Muscle layer of duodenum (tissue), 2 donors: ENCODE measurements around the gene EEF2K.

ENCODE experiments used
- H3K27ac ChIP-seq: one replicate; pipeline ENCODE4 v1.7.0; 2013; ENCODE audit warnings: mild to moderate bottlenecking, low read length
- H3K27me3 ChIP-seq: one replicate; pipeline ENCODE4 v1.7.0; 2013; ENCODE audit warnings: low read depth, mild to moderate bottlenecking, control low read depth, low read length
- H3K36me3 ChIP-seq, 2 donors: one replicate each; pipeline ENCODE4 v1.7.0; 2013; ENCODE audit warnings: low read length in 2 of 2, control low read depth in 1 of 2, mild to moderate bottlenecking in 1 of 2; ENCODE audit not compliant: insufficient read depth in 2 of 2, control insufficient read depth in 1 of 2
- H3K4me1 ChIP-seq, 2 donors: one replicate each; pipeline ENCODE4 v1.7.0; 2013; ENCODE audit warnings: low read length in 2 of 2, mild to moderate bottlenecking in 2 of 2, control low read depth in 1 of 2, moderate library complexity in 1 of 2; ENCODE audit not compliant: insufficient read depth in 2 of 2, control insufficient read depth in 1 of 2
- H3K4me3 ChIP-seq, 2 donors: one replicate each; pipeline ENCODE4 v1.7.0; 2013; ENCODE audit warnings: low read length in 2 of 2, low read depth in 1 of 2, mild to moderate bottlenecking in 1 of 2
- H3K9me3 ChIP-seq, 2 donors: one replicate each; pipeline ENCODE4 v1.7.0; 2013; ENCODE audit warnings: low read length in 2 of 2, control low read depth in 1 of 2, mild to moderate bottlenecking in 1 of 2; ENCODE audit not compliant: control insufficient read depth in 1 of 2
- donor health status: healthy.

Gene EEF2K

DNA sequence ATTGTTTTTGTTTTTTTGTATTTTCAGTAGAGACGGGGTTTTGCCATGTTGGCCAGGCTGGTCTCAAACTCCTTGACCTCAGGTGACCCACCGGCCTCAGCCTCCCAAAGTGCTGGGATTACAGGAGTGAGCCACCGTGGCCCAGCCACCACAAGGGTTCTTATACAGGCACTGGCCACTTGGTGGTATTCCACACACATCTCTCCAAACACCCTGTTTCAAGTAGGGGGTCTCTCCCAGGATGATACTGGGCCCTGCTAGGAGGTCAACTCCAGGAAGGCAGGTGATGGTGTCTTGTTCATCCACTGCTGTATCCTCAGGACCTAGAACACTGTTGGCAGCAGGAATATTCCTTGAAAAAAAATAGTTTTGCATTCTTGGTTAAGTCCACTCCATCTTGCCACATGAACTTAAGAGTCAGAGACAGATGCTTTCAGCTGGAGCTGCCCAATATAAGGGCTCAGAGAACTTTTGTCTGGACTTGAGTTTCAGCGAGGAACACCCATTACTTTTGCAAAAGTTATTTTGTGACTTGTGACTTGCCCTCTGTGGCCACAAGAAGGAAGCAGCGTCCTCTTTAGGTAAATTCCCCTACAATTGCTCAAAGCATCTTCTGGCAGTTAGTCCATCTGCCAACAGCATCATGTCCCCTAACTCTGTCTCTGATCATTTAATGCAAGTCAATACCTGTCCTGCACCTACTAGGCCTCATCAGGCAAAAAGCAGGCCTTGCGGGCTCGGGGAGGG lies 7.4 kb upstream of the EEF2K start:
- H3K27me3 ChIP-seq, result no peaks in the 10 kb centered on the region
- H3K27ac ChIP-seq, result no peak overlapping the region
- no peaks in the 10 kb centered on the region for H3K36me3 ChIP-seq
- H3K4me1 ChIP-seq, result peaks cover 0 to 6% of the 10 kb centered on the region in 2 donors
- H3K4me3 ChIP-seq, result no peak overlapping the region
- H3K9me3 ChIP-seq, result no peaks in the 10 kb centered on the region

DNA sequence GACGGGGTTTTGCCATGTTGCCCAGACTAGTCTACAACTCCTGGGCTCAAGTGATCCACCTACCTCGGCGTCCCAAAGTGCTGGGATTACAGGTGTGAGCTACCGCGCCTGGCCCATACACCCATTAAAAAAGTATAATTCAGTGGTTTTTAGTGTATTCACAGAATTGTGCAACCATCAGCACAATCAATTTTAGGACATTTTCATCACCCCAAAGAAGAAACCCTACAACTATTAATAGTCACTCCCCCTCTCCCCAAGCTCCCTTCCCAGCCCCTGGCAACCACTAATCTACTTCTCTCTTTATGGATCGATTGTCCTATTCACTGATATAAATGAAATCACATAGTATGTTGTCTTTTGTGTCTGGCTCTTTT lies 3.8 kb upstream of the EEF2K start:
- no peak overlapping the region for H3K27ac ChIP-seq
- no peaks in the 10 kb centered on the region for H3K27me3 ChIP-seq
- H3K4me1 ChIP-seq, result no peaks in the 10 kb centered on the region
- no peaks in the 10 kb centered on the region for H3K9me3 ChIP-seq
- no peak overlapping the region for H3K4me3 ChIP-seq
- no peaks in the 10 kb centered on the region for H3K36me3 ChIP-seq

DNA sequence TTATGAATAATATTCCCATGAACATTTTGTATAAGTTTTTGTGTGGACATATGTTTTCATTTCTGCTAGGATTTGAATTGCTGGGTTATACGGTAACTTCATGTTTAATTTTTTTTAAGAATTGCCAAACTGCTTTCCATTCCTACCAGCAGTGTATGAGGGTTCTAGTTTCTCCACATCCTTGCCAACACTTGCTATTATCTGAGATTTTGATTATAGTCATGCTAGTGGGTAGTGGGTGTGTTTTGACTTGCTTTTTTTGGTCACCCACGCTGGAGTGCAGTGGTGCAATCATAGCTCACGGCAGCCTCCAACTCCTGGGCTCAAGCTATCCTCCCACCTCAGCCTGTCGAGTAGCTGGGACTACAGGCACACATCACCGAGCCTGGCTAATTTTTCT lies 3.0 kb upstream of the EEF2K start:
- H3K9me3 ChIP-seq, result no peaks in the 10 kb centered on the region
- no peak overlapping the region for H3K27ac ChIP-seq
- no peaks in the 10 kb centered on the region for H3K36me3 ChIP-seq
- H3K4me1 ChIP-seq, result peaks cover 0 to 6% of the 10 kb centered on the region in 2 donors
- no peak overlapping the region for H3K4me3 ChIP-seq
- H3K27me3 ChIP-seq, result no peaks in the 10 kb centered on the region

DNA sequence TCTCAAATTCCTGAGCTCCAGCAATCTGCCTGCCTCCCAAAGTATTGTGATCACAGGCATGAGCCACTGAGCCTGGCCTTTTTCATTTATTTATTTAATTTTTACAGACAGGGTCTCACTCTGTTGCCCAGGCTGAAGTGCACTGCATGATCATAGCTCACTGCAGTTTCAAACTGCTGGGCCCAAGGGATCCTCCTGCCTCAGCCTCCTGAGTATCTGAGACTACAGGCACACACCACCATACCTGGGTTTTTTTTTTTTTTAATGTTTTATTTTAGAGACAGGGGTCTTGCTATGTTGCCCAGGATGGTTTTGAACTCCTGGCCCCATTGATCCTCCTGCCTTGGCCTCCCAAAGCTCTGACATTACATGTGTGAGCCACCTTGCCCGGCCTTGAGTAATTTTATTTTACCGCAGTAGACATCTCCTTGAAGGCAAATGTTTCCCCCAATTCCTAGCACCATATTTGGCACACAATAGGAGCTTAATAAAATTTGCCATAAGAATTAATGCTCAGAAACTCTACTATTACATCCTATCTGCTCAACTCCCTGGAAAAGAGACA lies 1.9 kb upstream of the EEF2K start:
- Histone ChIP-seq H3K27ac (no peak overlapping the region), H3K36me3 (no peaks in the 10 kb centered on the region), H3K27me3 (no peaks in the 10 kb centered on the region), H3K4me3 (no peak overlapping the region), H3K4me1 (peaks cover 0 to 6% of the 10 kb centered on the region in 2 donors), H3K9me3 (no peaks in the 10 kb centered on the region)

DNA sequence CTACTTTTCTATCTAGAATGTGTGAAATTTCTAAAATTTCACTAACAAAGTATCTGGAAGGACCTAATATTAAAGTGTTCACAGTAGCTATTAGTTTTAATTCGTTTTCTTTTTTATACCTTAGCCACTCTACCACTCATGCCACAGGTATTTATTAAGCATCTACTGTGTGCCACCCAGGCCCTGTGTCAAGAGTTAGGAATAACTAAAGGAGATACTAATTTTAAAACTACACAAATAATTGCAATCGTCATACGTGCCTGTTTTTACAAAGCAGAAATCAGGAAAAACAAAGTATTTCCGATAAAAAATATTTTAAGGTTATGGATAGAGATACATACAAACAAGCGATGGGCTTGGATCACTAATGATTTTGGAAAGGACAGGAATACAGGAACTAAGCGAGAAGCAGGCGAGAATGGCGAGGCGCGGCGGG lies 483 bp upstream of the EEF2K start:
- Histone ChIP-seq H3K27me3 (no peaks in the 10 kb centered on the region), H3K36me3 (no peaks in the 10 kb centered on the region), H3K9me3 (no peaks in the 10 kb centered on the region), H3K4me1 (peaks cover 0 to 6% of the 10 kb centered on the region in 2 donors), H3K4me3 (peak overlapping the region; percentile 65 to 87), H3K27ac (peak overlapping the region; percentile 88)

DNA sequence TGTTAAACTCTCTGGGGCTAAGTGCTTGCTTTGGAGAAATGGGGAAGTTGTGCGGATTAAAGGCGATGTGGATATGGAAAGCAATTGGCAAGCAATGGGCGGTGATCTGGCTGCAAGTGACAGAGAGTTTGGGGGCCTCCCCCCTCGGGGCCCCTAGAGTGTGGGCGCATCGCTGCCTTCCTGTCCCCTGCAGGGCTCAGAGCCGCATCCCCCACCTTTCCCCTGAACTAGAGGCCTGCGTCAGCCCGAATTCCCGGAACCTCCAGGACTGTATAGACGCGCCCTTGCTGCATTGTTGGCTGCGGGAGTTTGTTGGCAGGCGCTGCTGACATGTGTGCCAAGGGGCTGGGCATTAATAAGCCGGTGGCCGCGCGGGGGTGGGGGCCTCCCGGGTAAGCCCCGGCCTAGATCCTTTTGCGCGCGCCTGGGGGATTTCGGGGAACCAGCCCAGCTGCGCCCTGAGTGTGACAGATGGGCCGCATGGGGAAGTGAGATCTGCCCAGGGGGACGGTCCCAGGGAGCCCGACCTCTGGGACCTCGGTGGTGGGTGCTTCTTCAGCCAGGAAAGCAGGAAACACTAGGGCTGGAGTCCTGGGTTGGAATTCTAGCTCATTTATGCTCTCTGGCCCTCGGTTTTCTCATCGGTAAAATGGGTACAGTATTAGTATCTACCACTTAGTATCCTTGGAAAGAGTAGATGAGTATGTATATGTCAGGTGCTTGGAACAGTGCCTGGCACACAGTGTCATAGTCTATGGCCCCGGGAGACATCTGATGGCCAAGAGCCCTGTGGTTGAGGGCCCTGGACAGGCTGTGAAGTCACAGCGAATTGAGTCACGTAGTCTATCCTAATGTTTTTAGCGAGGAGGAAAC lies 1.0 kb downstream of the EEF2K start:
- H3K4me1 ChIP-seq, result peaks cover 0 to 6% of the 10 kb centered on the region in 2 donors
- no peaks in the 10 kb centered on the region for H3K9me3 ChIP-seq
- H3K36me3 ChIP-seq, result no peaks in the 10 kb centered on the region
- H3K27ac ChIP-seq, result peak overlapping the region; percentile 79
- no peaks in the 10 kb centered on the region for H3K27me3 ChIP-seq
- H3K4me3 ChIP-seq, result peak overlapping the region; percentile 83 to 87

DNA sequence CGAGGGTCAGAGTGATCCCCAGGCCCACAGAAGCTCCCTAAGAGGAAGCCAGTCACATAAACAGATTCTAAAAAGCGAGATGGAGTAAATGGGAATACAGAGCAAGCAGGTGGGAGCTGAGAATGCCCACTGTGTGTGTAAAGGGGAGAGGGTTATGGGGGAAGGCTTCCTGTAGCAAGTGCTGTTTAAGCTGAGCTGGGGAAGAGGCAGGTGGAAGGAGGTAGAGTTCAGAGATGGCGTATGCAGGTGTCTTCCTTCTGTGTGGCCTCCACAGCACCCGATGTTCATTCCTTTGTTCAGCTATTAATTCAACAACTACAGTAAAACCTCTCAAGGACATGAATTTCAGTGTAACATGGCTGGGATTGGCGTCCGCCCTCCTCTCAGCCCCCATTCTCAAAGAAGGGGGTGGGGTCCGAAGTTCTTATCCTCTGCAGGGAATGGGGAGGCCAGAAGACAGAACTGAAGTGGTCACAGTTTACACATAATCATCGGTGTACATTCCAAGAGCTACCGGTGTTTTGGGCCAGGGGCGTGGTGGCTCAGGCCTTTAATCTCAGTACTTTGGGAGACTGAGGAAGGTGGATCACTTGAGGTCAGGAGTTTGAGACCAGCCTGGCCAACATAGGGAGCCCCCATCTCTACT lies 1.8 kb downstream of the EEF2K start:
- peak overlapping the region; percentile 4 for H3K27ac ChIP-seq
- peaks cover 0 to 6% of the 10 kb centered on the region in 2 donors for H3K4me1 ChIP-seq
- H3K9me3 ChIP-seq, result no peaks in the 10 kb centered on the region
- peak overlapping the region; percentile 83 to 87 for H3K4me3 ChIP-seq
- H3K27me3 ChIP-seq, result no peaks in the 10 kb centered on the region
- H3K36me3 ChIP-seq, result no peaks in the 10 kb centered on the region

DNA sequence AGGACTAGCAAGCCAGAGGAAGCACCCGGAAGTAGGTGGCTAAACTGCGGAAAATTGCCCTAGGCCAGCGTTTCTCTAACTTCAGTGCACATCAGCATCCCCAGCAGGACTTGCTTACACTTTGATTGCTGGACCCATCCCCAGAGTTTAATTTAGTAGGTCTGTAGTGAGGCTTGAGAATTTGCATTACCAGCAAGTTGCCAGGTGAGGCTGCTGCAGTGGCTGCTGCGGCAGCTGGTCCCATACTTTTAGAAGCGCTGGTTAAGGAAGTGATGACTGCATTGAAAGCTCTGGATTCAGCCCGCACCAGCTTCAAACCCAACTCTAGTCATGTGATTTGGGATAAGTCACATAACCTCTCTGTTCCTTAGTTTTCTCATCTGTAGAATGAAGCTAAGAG lies 4.2 kb downstream of the EEF2K start:
- Histone ChIP-seq H3K9me3 (no peaks in the 10 kb centered on the region), H3K4me3 (no peak overlapping the region), H3K27ac (no peak overlapping the region), H3K36me3 (no peaks in the 10 kb centered on the region), H3K4me1 (peaks cover 0 to 6% of the 10 kb centered on the region in 2 donors), H3K27me3 (no peaks in the 10 kb centered on the region)

DNA sequence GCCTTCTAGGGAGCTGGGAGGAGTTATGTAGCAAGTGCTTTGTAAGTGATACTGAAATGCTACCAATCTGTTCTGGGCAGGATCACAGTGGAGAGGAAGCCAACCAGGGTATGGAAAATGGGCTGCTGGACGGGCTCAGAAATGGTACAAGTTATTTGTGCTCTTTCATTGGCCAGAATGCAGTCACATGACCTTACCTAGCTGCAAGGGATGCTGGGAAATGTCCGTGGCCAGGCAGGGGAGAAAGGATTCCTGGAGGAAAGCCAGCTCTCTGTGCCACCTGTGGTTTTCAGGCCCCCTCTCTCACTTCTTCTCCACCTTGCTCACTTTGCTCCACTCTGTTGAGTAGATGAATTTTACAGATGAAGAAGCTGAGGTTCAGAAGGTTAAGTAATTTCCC lies 4.8 kb downstream of the EEF2K start:
- no peaks in the 10 kb centered on the region for H3K36me3 ChIP-seq
- H3K27ac ChIP-seq, result no peak overlapping the region
- peaks cover 0 to 6% of the 10 kb centered on the region in 2 donors for H3K4me1 ChIP-seq

DNA sequence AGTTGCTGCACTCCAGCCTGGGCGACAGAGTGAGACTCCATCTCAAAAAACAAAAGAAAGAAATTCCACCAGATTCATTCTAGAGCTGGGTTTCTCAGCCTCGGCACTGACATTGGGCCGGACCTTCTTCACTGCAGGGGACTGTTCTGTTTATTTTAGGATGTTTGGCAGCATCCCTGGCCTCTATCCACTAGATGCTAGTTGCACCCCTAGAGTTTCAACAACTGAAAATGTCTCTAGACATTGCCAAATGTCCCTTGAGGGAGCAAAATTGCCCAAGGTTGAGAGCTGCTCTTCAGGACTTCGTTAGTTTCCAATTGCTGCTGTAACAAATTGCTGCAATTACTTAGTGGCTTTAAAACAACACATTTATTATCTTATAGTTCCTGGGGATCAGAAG lies 7.2 kb downstream of the EEF2K start:
- no peak overlapping the region for H3K4me3 ChIP-seq
- no peaks in the 10 kb centered on the region for H3K4me1 ChIP-seq
- H3K9me3 ChIP-seq, result no peaks in the 10 kb centered on the region
- no peaks in the 10 kb centered on the region for H3K27me3 ChIP-seq
- no peak overlapping the region for H3K27ac ChIP-seq
- no peaks in the 10 kb centered on the region for H3K36me3 ChIP-seq

More for the DNA sequence above, 4.8 kb downstream of the EEF2K start:
- no peaks in the 10 kb centered on the region for H3K27me3 ChIP-seq
- no peaks in the 10 kb centered on the region for H3K9me3 ChIP-seq
- no peak overlapping the region for H3K4me3 ChIP-seq

DNA sequence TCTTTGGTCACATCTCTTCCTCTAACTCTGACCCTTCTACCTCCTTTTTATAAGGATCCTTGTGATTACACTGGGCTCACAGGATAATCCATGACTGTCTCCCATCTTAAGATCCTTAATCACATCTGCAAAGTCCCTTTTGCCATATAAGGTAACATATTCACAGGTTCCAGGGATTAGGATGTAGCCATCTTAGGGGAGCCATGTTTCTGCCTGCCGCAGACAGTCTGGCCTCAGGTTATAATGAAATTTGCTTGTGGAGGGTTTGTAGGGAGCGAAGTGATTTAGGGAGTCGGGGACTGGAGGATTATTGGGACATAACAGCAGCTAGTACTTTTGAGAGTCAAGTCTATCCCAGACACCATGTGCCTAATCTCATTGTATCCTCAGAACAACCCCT lies 7.7 kb downstream of the EEF2K start:
- Histone ChIP-seq H3K36me3 (no peaks in the 10 kb centered on the region), H3K27ac (no peak overlapping the region), H3K4me3 (no peak overlapping the region), H3K9me3 (no peaks in the 10 kb centered on the region), H3K27me3 (no peaks in the 10 kb centered on the region), H3K4me1 (no peaks in the 10 kb centered on the region)
